ENCODE results near the gene KCTD14. TPM values are rescaled to one million over a fixed set of nuclear protein-coding genes. Genes with fewer than 3 reads are reported as not detected.

Gene KCTD14
- 7.8 TPM for total RNA-seq

DNA sequence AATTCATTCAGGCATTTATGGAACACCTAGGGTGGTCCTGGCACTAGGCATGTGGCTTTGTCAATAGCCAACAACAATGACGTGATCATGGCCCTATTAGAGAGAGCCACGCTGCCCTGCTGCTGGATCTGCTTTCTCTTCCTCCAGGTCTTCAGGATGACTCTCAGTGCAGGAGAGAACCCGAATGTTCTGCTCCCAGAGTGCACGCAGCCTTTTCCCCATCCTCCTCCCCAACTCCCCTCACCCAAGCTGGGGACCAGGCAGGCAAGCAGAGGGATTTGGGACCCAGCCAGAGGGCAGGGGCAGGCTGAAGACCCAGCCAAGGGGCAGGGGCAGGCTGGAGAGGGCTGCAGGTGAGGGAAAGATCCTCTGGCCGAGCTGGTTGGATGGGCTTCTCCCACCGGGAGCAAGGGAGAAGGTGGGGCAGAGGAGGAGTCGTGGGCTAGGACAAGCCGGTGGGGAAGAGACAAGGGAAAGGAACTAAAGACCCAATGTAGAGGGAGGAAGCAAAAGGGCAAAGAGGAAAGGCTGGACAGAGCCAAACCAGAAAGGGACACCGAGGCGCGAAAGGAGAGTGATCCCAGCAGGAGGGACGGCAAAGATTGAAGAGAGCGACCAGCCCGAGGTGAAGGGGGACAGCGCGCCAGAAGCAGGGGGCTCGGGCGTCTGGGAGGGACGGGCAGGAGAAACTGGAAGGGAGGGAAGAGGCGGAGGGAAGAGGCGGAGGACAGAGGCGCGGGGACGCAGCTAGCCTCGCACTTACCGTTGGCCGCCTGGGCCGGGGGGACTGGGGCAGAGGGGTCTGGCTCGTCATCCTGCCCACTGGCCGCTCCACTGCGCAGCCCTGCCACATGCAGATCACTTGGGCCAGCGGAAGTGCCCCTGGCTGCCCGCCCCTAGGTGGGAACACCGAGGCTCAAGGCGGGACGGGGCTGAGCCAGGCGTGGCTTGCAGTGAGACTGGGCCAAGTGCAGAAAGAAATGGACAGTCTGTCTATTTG lies at the start of gene KCTD14:
Gene KCTD14, minus strand, starts transcription at position 880 of the 1,000 bp plus-strand sequence. Its CDS starts 27 bp downstream, at position 853.

GRCh38 chr11:78063440-78064181 lies 40.5 kb upstream of the KCTD14 start, which contains the start of gene THRSP:
Gene THRSP, plus strand, starts transcription at chr11:78063861. Its CDS starts 21 bp downstream, at chr11:78063882.

GRCh38 chr11:77994434-77995362 lies 28.4 kb downstream of the KCTD14 start, which contains the start of gene INTS4:
Gene INTS4, minus strand, starts transcription at chr11:77994668. Its CDS starts 25 bp downstream, at chr11:77994643.

Other genes with a start within 250 kb of the KCTD14 start
- gene RSF1, start 202.6 kb downstream of the KCTD14 start, total RNA-seq, result 30.0 TPM
- gene AAMDC, start 202.1 kb downstream of the KCTD14 start, total RNA-seq, result 18.1 TPM
- gene INTS4, start 28.6 kb downstream of the KCTD14 start, total RNA-seq, result 59.3 TPM
- 2.0 TPM for gene THRSP, start 40.6 kb upstream of the KCTD14 start, total RNA-seq
- gene NDUFC2, start 56.6 kb upstream of the KCTD14 start, total RNA-seq, result 134 TPM
- 29.9 TPM for gene ALG8, start 116.3 kb upstream of the KCTD14 start, total RNA-seq
- gene KCTD21, start 165.3 kb upstream of the KCTD14 start, total RNA-seq, result 6.5 TPM
- gene USP35, start 165.6 kb upstream of the KCTD14 start, total RNA-seq, result 7.3 TPM